HepG2 (cell line): ENCODE results near the gene SEC61B. TPM values are rescaled to one million over a fixed set of nuclear protein-coding genes. Genes with fewer than 3 reads are reported as not detected.

Source experiments
- AHDC1 ChIP-seq: sonication (generic); formaldehyde crosslinking; IDR thresholded peaks from 2 replicates; pipeline ENCODE4 v1.5.1; 2020; ENCODE audit warnings: mild to moderate bottlenecking, missing genetic modification reagents, borderline replicate concordance
- ARID5B ChIP-seq: IDR thresholded peaks from 2 replicates; pipeline ENCODE4 v1.4.0; 2020; ENCODE audit warnings: mild to moderate bottlenecking, missing genetic modification reagents
- KLF13 ChIP-seq: sonication (generic); formaldehyde crosslinking; IDR thresholded peaks from 2 replicates; pipeline ENCODE4 v1.4.0; 2020; ENCODE audit warnings: mild to moderate bottlenecking, missing genetic modification reagents
- NR2C2 ChIP-seq: sonication (generic); formaldehyde crosslinking; IDR thresholded peaks from 2 replicates; pipeline ENCODE4 v1.4.0; 2020; ENCODE audit warnings: missing genetic modification reagents, mild to moderate bottlenecking, moderate library complexity, borderline replicate concordance
- RAD21 ChIP-seq: fragments of 450-650 bp; formaldehyde crosslinking; IDR thresholded peaks from 2 replicates; pipeline ENCODE4 v1.5.0; 2020; ENCODE audit warnings: mild to moderate bottlenecking
- RARG ChIP-seq: sonication (generic); formaldehyde crosslinking; IDR thresholded peaks from 2 replicates; pipeline ENCODE4 v1.4.0; 2020; ENCODE audit warnings: low read depth, mild to moderate bottlenecking, missing genetic modification reagents
- SAP130 ChIP-seq: IDR thresholded peaks from 2 replicates; pipeline ENCODE4 v1.6.1; 2016; ENCODE audit warnings: low read depth
- SMARCC2 ChIP-seq: fragments of 450-650 bp; IDR thresholded peaks from 2 replicates; pipeline ENCODE4 v1.6.1; 2017; ENCODE audit warnings: antibody characterized with exemption, mild to moderate bottlenecking
- SOX13 ChIP-seq, 3 experiments: fragments of 450-650 bp in 1 of 3; sonication (generic) in 1 of 3; formaldehyde crosslinking in 1 of 3; IDR thresholded peaks in 2 of 3; conservative IDR thresholded peaks in 1 of 3; 2 replicates each; pipeline versions ENCODE4 v1.5.0 to v1.6.1; 2016 to 2020; ENCODE audit warnings: antibody characterized with exemption in 1 of 3, mild to moderate bottlenecking in 1 of 3, missing compliant biosample characterization in 1 of 3, missing genetic modification reagents in 1 of 3, moderate library complexity in 1 of 3
- TBL1XR1 ChIP-seq: fragments of 150-350 bp; IDR thresholded peaks from 2 replicates; pipeline ENCODE4 v1.6.1; 2014; ENCODE audit warnings: borderline replicate concordance, low read length; ENCODE audit not compliant: partially characterized antibody
- YY1 ChIP-seq: IDR thresholded peaks from 2 replicates; pipeline ENCODE4 v1.6.1; 2011; ENCODE audit warnings: low read length, low read depth, moderate library complexity, mild to moderate bottlenecking; ENCODE audit not compliant: insufficient read depth, insufficient replicate concordance
- ZBTB46 ChIP-seq: sonication (generic); formaldehyde crosslinking; IDR thresholded peaks from 2 replicates; pipeline ENCODE4 v1.4.0; 2020; ENCODE audit warnings: mild to moderate bottlenecking, missing genetic modification reagents, borderline replicate concordance
- ZNF335 ChIP-seq: sonication (generic); formaldehyde crosslinking; IDR thresholded peaks from 2 replicates; pipeline ENCODE4 v1.4.0; 2020; ENCODE audit warnings: missing genetic modification reagents
- ZNF615 ChIP-seq: sonication (generic); formaldehyde crosslinking; IDR thresholded peaks from 2 replicates; pipeline ENCODE4 v1.5.0; 2020; ENCODE audit warnings: mild to moderate bottlenecking, missing genetic modification reagents, borderline replicate concordance
- ZNF766 ChIP-seq: sonication (generic); formaldehyde crosslinking; IDR thresholded peaks from 2 replicates; pipeline ENCODE4 v1.5.0; 2020; ENCODE audit warnings: missing genetic modification reagents, borderline replicate concordance
- polyA plus RNA-seq, 8 experiments: library from polyadenylated mRNA; depleted of rRNA in 3 of 8; stranded (reverse) in 7 of 8; unstranded in 1 of 8; fragments of >200 nt; fragmentation: Illumina TruSeq in 4 of 8; extraction: Trizol in 4 of 8; gene quantifications; 2 replicates each; pipeline versions ENCODE4 v1.2.1 to v1.2.3, GENCODE V29; 2011 to 2016; ENCODE audit warnings: low read depth in 4 of 8, missing spikeins in 1 of 8, mixed read lengths in 1 of 8; ENCODE audit not compliant: insufficient read depth in 1 of 8
- total RNA-seq, 5 experiments: library from RNA; depleted of rRNA; stranded (reverse); fragments of >200 nt; fragmentation: Illumina TruSeq; extraction: Trizol; gene quantifications; 2 replicates each; pipeline ENCODE4 v1.2.3, GENCODE V29; 2016; ENCODE audit warnings: low read depth in 1 of 5

Gene SEC61B
- total and polyA plus RNA-seq, 2 of the 13 experiments (the other 11 are each of a cell fraction or from before 2014, with no cell fraction given), result 191 to 368 TPM

GRCh38 chr9:99266255-99267023 lies 44.4 kb downstream of the SEC61B start (continued):
- TF ChIP-seq ARID5B (CRISPR knock-in tag) (peak; percentile 78), SOX13 (IDR thresholded peaks at IDR 0.05) (no peak), SOX13 (CRISPR knock-in tag; conservative IDR thresholded peaks at IDR 0.05 in 1 of 2, IDR thresholded peaks at IDR 0.05 in 1 of 2) (peak in 1 of 2 experiments; percentile 67; a peak in 2 of 4 replicates), KLF13 (CRISPR knock-in tag) (no peak), SAP130 (CRISPR knock-in tag) (peak; percentile 56), ZNF335 (CRISPR knock-in tag) (peak; percentile 75), RAD21 (CRISPR knock-in tag) (peak; percentile 87), AHDC1 (CRISPR knock-in tag) (peak; percentile 43; the same call in 1 of the 2 replicates), RARG (CRISPR knock-in tag) (no peak), SMARCC2 (0 out of 2 replicates have a peak, but pooled peaks have one; percentile 28), ZBTB46 (CRISPR knock-in tag) (no peak), YY1 (peak; percentile 31), ZNF615 (CRISPR knock-in tag) (peak; percentile 23; the same call in 1 of the 2 replicates), NR2C2 (peak; percentile 31; the same call in 1 of the 2 replicates), TBL1XR1 (peak; percentile 41), ZNF766 (CRISPR knock-in tag) (0 out of 2 replicates have a peak, but pooled peaks have one; percentile 66)
